ENCODE measurements around the gene KIR2DL1. TPM values are rescaled to one million over a fixed set of nuclear protein-coding genes. Genes with fewer than 3 reads are reported as not detected.
"Not testable (repeated sequence)": the region's sequence is repeated elsewhere in the genome, so short reads cannot be mapped to it uniquely, and the experiment has no call there.

Gene KIR2DL1
- total RNA-seq, 5 donors from 2014 or later (not counting 1 experiment from before 2014, with no cell fraction given) = 0.28 to 0.56 TPM; not detected in 3

DNA sequence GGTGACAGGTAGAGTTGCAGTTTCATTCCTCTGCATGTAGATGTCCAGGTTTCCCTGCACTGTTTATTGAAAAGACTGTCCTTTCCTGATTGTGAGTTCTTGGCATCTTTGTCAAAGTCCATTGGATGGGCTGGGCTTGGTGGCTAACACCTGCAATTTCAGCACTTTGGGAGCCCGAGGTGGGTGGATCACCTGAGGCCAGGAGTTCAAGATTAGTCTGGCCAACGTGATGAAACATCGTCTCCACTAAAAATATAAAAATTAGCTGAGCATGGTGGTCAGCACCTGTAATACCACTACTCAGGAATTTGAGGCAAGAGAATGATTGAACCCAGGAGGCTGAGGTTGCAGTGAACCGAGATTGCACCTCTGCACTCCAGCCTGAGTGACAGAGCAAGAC, 8.3 kb downstream of the KIR2DL1 start:
- H3K27me3 ChIP-seq (replicated peaks in 1 of 2; ENCODE audit: control insufficient read depth in 2 of 2, extremely low read depth in 1 of 2, insufficient read depth in 2 of 2, low read length in 1 of 2); DNase-seq; ATAC-seq (replicated peaks in 1 of 4); H3K36me3 Mint-ChIP-seq; H3K4me1 Mint-ChIP-seq; H3K4me3 ChIP-seq (ENCODE audit: control insufficient read depth in 1 of 2, extremely low read depth in 1 of 2, low read length in 1 of 2); POLR2A ChIA-PET; H3K27ac Mint-ChIP-seq; H3K27ac ChIP-seq (ENCODE audit: low read length); H3K9me3 ChIP-seq; H3K4me1 ChIP-seq (ENCODE audit: control insufficient read depth in 1 of 2, extremely low read depth in 1 of 2, insufficient read depth in 2 of 2, low read length in 2 of 2); H3K36me3 ChIP-seq (ENCODE audit: control insufficient read depth in 2 of 2, extremely low read depth in 1 of 2, insufficient read depth in 1 of 2, low read length in 1 of 2); CTCF ChIA-PET; H3K4me3 Mint-ChIP-seq: not testable (repeated sequence)
- Mint-ChIP-seq H3K27me3 (peaks cover 5 to 12% of the 10 kb centered on the region in 2 donors), H3K9me3 (peaks cover 8 to 13% (median 10%) of the 10 kb centered on the region in 3 donors)
- WGBS (ENCODE audit: insufficient coverage) = no CpG with 5 or more reads among the region's 4 CpGs

GRCh38 chr19:54778896-54779295, 9.3 kb downstream of the KIR2DL1 start:
- DNase-seq; CTCF ChIA-PET; H3K27ac Mint-ChIP-seq; H3K36me3 Mint-ChIP-seq; ATAC-seq (replicated peaks in 1 of 4); H3K36me3 ChIP-seq (ENCODE audit: control insufficient read depth in 2 of 2, extremely low read depth in 1 of 2, insufficient read depth in 1 of 2, low read length in 1 of 2); H3K4me3 Mint-ChIP-seq; POLR2A ChIA-PET; H3K9me3 ChIP-seq; H3K4me1 Mint-ChIP-seq; H3K27me3 ChIP-seq (replicated peaks in 1 of 2; ENCODE audit: control insufficient read depth in 2 of 2, extremely low read depth in 1 of 2, insufficient read depth in 2 of 2, low read length in 1 of 2); H3K4me1 ChIP-seq (ENCODE audit: control insufficient read depth in 1 of 2, extremely low read depth in 1 of 2, insufficient read depth in 2 of 2, low read length in 2 of 2); H3K27ac ChIP-seq (ENCODE audit: low read length); H3K4me3 ChIP-seq (ENCODE audit: control insufficient read depth in 1 of 2, extremely low read depth in 1 of 2, low read length in 1 of 2): not testable (repeated sequence)
- Mint-ChIP-seq H3K27me3 (peaks cover 10 to 16% of the 10 kb centered on the region in 2 donors), H3K9me3 (peaks cover 8 to 13% (median 13%) of the 10 kb centered on the region in 3 donors)
- WGBS (ENCODE audit: insufficient coverage) = 86% methylated on average over 5 of the region's 7 CpGs

GRCh38 chr19:54782916-54783315, 13.3 kb downstream of the KIR2DL1 start:
- peaks cover 32 to 33% of the 10 kb centered on the region in 2 donors for H3K27me3 Mint-ChIP-seq
- H3K4me1 ChIP-seq (ENCODE audit: control insufficient read depth in 1 of 2, extremely low read depth in 1 of 2, insufficient read depth in 2 of 2, low read length in 2 of 2); DNase-seq; ATAC-seq (replicated peaks in 1 of 4); H3K4me1 Mint-ChIP-seq; H3K9me3 ChIP-seq; CTCF ChIA-PET; H3K27ac Mint-ChIP-seq; H3K27ac ChIP-seq (ENCODE audit: low read length); POLR2A ChIA-PET; H3K4me3 Mint-ChIP-seq; H3K4me3 ChIP-seq (ENCODE audit: control insufficient read depth in 1 of 2, extremely low read depth in 1 of 2, low read length in 1 of 2); H3K36me3 Mint-ChIP-seq; H3K36me3 ChIP-seq (ENCODE audit: control insufficient read depth in 2 of 2, extremely low read depth in 1 of 2, insufficient read depth in 1 of 2, low read length in 1 of 2): not testable (repeated sequence)
- peaks cover 0 to 17% of the 10 kb centered on the region in 2 experiments for H3K27me3 ChIP-seq (replicated peaks in 1 of 2; ENCODE audit: control insufficient read depth in 2 of 2, extremely low read depth in 1 of 2, insufficient read depth in 2 of 2, low read length in 1 of 2)
- peaks cover 8 to 13% (median 13%) of the 10 kb centered on the region in 3 donors for H3K9me3 Mint-ChIP-seq
- WGBS (ENCODE audit: insufficient coverage) = no CpG with 5 or more reads among the region's 4 CpGs

GRCh38 chr19:54786091-54786723, 16.6 kb downstream of the KIR2DL1 start:
- 90% methylated on average over 13 of the region's 24 CpGs for WGBS (ENCODE audit: insufficient coverage)
- H3K4me1 ChIP-seq (ENCODE audit: control insufficient read depth in 1 of 2, extremely low read depth in 1 of 2, insufficient read depth in 2 of 2, low read length in 2 of 2); H3K27ac ChIP-seq (ENCODE audit: low read length); H3K36me3 Mint-ChIP-seq; H3K4me1 Mint-ChIP-seq; H3K9me3 ChIP-seq; H3K4me3 ChIP-seq (ENCODE audit: control insufficient read depth in 1 of 2, extremely low read depth in 1 of 2, low read length in 1 of 2); H3K4me3 Mint-ChIP-seq; DNase-seq; H3K36me3 ChIP-seq (ENCODE audit: control insufficient read depth in 2 of 2, extremely low read depth in 1 of 2, insufficient read depth in 1 of 2, low read length in 1 of 2); POLR2A ChIA-PET; H3K27ac Mint-ChIP-seq; CTCF ChIA-PET; ATAC-seq (replicated peaks in 1 of 4): not testable (repeated sequence)
- peaks cover 0 to 20% of the 10 kb centered on the region in 2 experiments for H3K27me3 ChIP-seq (replicated peaks in 1 of 2; ENCODE audit: control insufficient read depth in 2 of 2, extremely low read depth in 1 of 2, insufficient read depth in 2 of 2, low read length in 1 of 2)
- peaks cover 8 to 12% (median 11%) of the 10 kb centered on the region in 3 donors for H3K9me3 Mint-ChIP-seq
- peaks cover 25 to 34% of the 10 kb centered on the region in 2 donors for H3K27me3 Mint-ChIP-seq

DNA sequence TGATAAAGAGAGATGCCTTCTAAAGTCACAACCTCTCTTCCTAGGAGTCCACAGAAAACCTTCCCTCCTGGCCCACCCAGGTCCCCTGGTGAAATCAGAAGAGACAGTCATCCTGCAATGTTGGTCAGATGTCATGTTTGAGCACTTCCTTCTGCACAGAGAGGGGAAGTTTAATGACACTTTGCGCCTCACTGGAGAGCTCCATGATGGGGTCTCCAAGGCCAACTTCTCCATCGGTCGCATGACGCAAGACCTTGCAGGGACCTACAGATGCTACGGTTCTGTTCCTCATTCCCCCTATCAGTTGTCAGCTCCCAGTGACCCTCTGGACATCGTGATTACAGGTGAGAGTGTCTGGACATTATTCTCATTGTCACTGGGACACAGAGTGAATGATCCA, 18.6 kb downstream of the KIR2DL1 start:
- H3K36me3 Mint-ChIP-seq; POLR2A ChIA-PET; H3K9me3 ChIP-seq; H3K4me3 Mint-ChIP-seq; H3K4me3 ChIP-seq (ENCODE audit: control insufficient read depth in 1 of 2, extremely low read depth in 1 of 2, low read length in 1 of 2); CTCF ChIA-PET; H3K36me3 ChIP-seq (ENCODE audit: control insufficient read depth in 2 of 2, extremely low read depth in 1 of 2, insufficient read depth in 1 of 2, low read length in 1 of 2); DNase-seq; H3K27ac ChIP-seq (ENCODE audit: low read length); H3K4me1 ChIP-seq (ENCODE audit: control insufficient read depth in 1 of 2, extremely low read depth in 1 of 2, insufficient read depth in 2 of 2, low read length in 2 of 2); H3K9me3 Mint-ChIP-seq; ATAC-seq (replicated peaks in 1 of 4); H3K27ac Mint-ChIP-seq: not testable (repeated sequence)
- WGBS (ENCODE audit: insufficient coverage) = 100% methylated on average over 1 of the region's 6 CpGs
- H3K4me1 Mint-ChIP-seq = peaks cover 9 to 16% (median 14%) of the 10 kb centered on the region in 3 donors
- H3K27me3 Mint-ChIP-seq = peaks cover 23 to 34% of the 10 kb centered on the region in 2 donors
- H3K27me3 ChIP-seq (replicated peaks in 1 of 2; ENCODE audit: control insufficient read depth in 2 of 2, extremely low read depth in 1 of 2, insufficient read depth in 2 of 2, low read length in 1 of 2) = peaks cover 0 to 15% of the 10 kb centered on the region in 2 experiments

DNA sequence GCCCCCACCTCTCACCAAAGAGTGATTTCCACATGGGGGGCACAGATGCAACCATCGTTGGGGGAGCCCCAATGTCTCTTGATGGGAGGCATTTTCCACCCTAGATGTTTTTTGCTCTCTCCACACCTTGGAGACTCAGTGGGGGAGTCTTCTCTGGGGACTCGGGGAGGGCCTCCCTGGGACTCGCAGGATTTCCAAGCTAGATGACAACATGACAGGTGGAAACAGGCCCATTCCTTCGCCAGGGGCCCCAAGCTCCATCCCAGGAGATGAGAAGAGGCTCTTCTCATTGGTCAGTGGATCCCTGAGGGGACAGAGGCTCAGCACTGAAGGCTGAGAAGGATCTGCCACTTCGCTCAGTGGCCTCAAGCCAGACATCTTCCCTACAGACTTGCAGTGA, 21.1 kb downstream of the KIR2DL1 start:
- H3K27ac Mint-ChIP-seq = no peak overlapping the region
- DNase-seq (no peak), ATAC-seq (replicated peaks in 1 of 4) (no peak)
- no peaks in the 10 kb centered on the region for H3K36me3 Mint-ChIP-seq
- H3K4me1 ChIP-seq (ENCODE audit: control insufficient read depth in 1 of 2, extremely low read depth in 1 of 2, insufficient read depth in 2 of 2, low read length in 2 of 2) = no peaks in the 10 kb centered on the region
- H3K4me3 ChIP-seq (ENCODE audit: control insufficient read depth in 1 of 2, extremely low read depth in 1 of 2, low read length in 1 of 2) = no peak overlapping the region
- peaks cover 0 to 12% of the 10 kb centered on the region in 2 experiments for H3K27me3 ChIP-seq (replicated peaks in 1 of 2; ENCODE audit: control insufficient read depth in 2 of 2, extremely low read depth in 1 of 2, insufficient read depth in 2 of 2, low read length in 1 of 2)
- ChIA-PET CTCF (no interaction called here), POLR2A (no interaction called here)
- peaks cover 0 to 3% (median 0%) of the 10 kb centered on the region in 3 donors for H3K9me3 Mint-ChIP-seq
- no peaks in the 10 kb centered on the region for H3K36me3 ChIP-seq (ENCODE audit: control insufficient read depth in 2 of 2, extremely low read depth in 1 of 2, insufficient read depth in 1 of 2, low read length in 1 of 2)
- no peak overlapping the region for H3K4me3 Mint-ChIP-seq
- no peaks in the 10 kb centered on the region for H3K9me3 ChIP-seq
- H3K27me3 Mint-ChIP-seq = peaks cover 13 to 18% of the 10 kb centered on the region in 2 donors
- H3K27ac ChIP-seq (ENCODE audit: low read length) = no peak overlapping the region
- peaks cover 11 to 20% (median 18%) of the 10 kb centered on the region in 3 donors for H3K4me1 Mint-ChIP-seq
- 68% methylated on average over 4 of the region's 5 CpGs for WGBS (ENCODE audit: insufficient coverage)

Data from T-cell (primary cell).